ES-I3 (cell line): ENCODE measurements around the gene WASHC2C.
"Not testable (repeated sequence)": the region's sequence is repeated elsewhere in the genome, so short reads cannot be mapped to it uniquely, and the experiment has no call there.

Experiments
- H3K36me3 ChIP-seq: 2 replicates; pipeline ENCODE4 v1.6.1; 2013; ENCODE audit warnings: mild to moderate bottlenecking, low read length, control low read depth, moderate library complexity; ENCODE audit not compliant: insufficient read depth
- H3K4me1 ChIP-seq: 2 replicates; pipeline ENCODE4 v1.6.1; 2013; ENCODE audit warnings: mild to moderate bottlenecking, control low read depth, low read length; ENCODE audit not compliant: insufficient read depth
- H3K9ac ChIP-seq: 2 replicates; pipeline ENCODE4 v1.6.1; 2013; ENCODE audit warnings: low read depth, mild to moderate bottlenecking, low read length, moderate library complexity
- H3K9me3 ChIP-seq: 2 replicates; pipeline ENCODE4 v1.6.1; 2013; ENCODE audit warnings: mild to moderate bottlenecking, low read length, moderate library complexity; ENCODE audit not compliant: control insufficient read depth, insufficient read depth

Gene WASHC2C

GRCh38 chr10:45803060-45804010, 76.3 kb downstream of the WASHC2C start:
- H3K4me1 ChIP-seq, H3K36me3 ChIP-seq, H3K9ac ChIP-seq, H3K9me3 ChIP-seq: not testable (repeated sequence)

GRCh38 chr10:45804996-45805395, 77.9 kb downstream of the WASHC2C start:
- not testable (repeated sequence) for H3K9me3 ChIP-seq, H3K9ac ChIP-seq, H3K4me1 ChIP-seq, H3K36me3 ChIP-seq

GRCh38 chr10:45809837-45810236, 82.8 kb downstream of the WASHC2C start:
- Histone ChIP-seq H3K9me3 (no peaks in the 10 kb centered on the region), H3K36me3 (no peaks in the 10 kb centered on the region), H3K4me1 (no peaks in the 10 kb centered on the region), H3K9ac (no peak overlapping the region)

GRCh38 chr10:45811075-45811474, 84.0 kb downstream of the WASHC2C start:
- H3K9ac ChIP-seq: no peak overlapping the region
- H3K9me3 ChIP-seq: no peaks in the 10 kb centered on the region
- H3K4me1 ChIP-seq: no peaks in the 10 kb centered on the region
- H3K36me3 ChIP-seq: no peaks in the 10 kb centered on the region

- not testable (repeated sequence) for H3K4me1 ChIP-seq, H3K36me3 ChIP-seq, H3K9me3 ChIP-seq, H3K9ac ChIP-seq
These were observed 85.9 kb downstream of the WASHC2C start for GRCh38 chr10:45812959-45813358.

GRCh38 chr10:45814146-45814545, 87.1 kb downstream of the WASHC2C start:
- H3K4me1 ChIP-seq, H3K9ac ChIP-seq, H3K36me3 ChIP-seq, H3K9me3 ChIP-seq: not testable (repeated sequence)

- Histone ChIP-seq H3K36me3 (no peaks in the 10 kb centered on the region), H3K9ac (no peak overlapping the region), H3K4me1 (no peaks in the 10 kb centered on the region), H3K9me3 (no peaks in the 10 kb centered on the region; the same call in 1 of the 2 replicates)
These were observed 90.2 kb downstream of the WASHC2C start for GRCh38 chr10:45817130-45817859.

GRCh38 chr10:45817912-45818311, 90.8 kb downstream of the WASHC2C start:
- H3K9me3 ChIP-seq: no peaks in the 10 kb centered on the region; the same call in 1 of the 2 replicates
- H3K4me1 ChIP-seq: no peaks in the 10 kb centered on the region
- no peak overlapping the region for H3K9ac ChIP-seq
- H3K36me3 ChIP-seq: no peaks in the 10 kb centered on the region

- no peaks in the 10 kb centered on the region for H3K4me1 ChIP-seq
- H3K9ac ChIP-seq: no peak overlapping the region
- no peaks in the 10 kb centered on the region for H3K36me3 ChIP-seq
- no peaks in the 10 kb centered on the region; the same call in 1 of the 2 replicates for H3K9me3 ChIP-seq
These were observed 92.5 kb downstream of the WASHC2C start for GRCh38 chr10:45819552-45819951.

GRCh38 chr10:45820107-45820830, 93.2 kb downstream of the WASHC2C start:
- not testable (repeated sequence) for H3K4me1 ChIP-seq, H3K36me3 ChIP-seq, H3K9me3 ChIP-seq, H3K9ac ChIP-seq

GRCh38 chr10:45822918-45823317, 95.9 kb downstream of the WASHC2C start:
- H3K9ac ChIP-seq, H3K9me3 ChIP-seq, H3K4me1 ChIP-seq, H3K36me3 ChIP-seq: not testable (repeated sequence)
